WERI-Rb-1 (cell line): Measurements from ENCODE around the gene UPF2.

Experiments used
- DNase-seq: peaks from one replicate; pipeline ENCODE4 v3.0.0-alpha.2; 2020
- H3K27ac ChIP-seq: fragments of 250-450 bp; sonication (Bioruptor Pico); 2 replicates; pipeline ENCODE4 v1.5.1; 2020; ENCODE audit warnings: mild to moderate bottlenecking, moderate library complexity
- H3K27me3 ChIP-seq: fragments of 250-450 bp; sonication (Bioruptor Pico); 2 replicates; pipeline ENCODE4 v1.5.1; 2021; ENCODE audit warnings: mild to moderate bottlenecking, low read depth, moderate library complexity; ENCODE audit not compliant: insufficient read depth, severe bottlenecking
- H3K36me3 ChIP-seq: fragments of 250-450 bp; sonication (Bioruptor Pico); 2 replicates; pipeline ENCODE4 v1.5.1; 2020; ENCODE audit warnings: mild to moderate bottlenecking, moderate library complexity
- H3K4me3 ChIP-seq: 2 replicates; pipeline ENCODE4 v1.5.1; 2011; ENCODE audit warnings: low read depth, mild to moderate bottlenecking, control low read depth, low read length
- H3K9me3 ChIP-seq: fragments of 250-450 bp; sonication (Bioruptor Pico); 2 replicates; pipeline ENCODE4 v1.5.1; 2021; ENCODE audit warnings: mild to moderate bottlenecking, moderate library complexity; ENCODE audit not compliant: severe bottlenecking
- CTCF ChIP-seq: IDR thresholded peaks from 2 replicates; pipeline ENCODE4 v1.5.1; 2011; ENCODE audit warnings: low read depth, mild to moderate bottlenecking, control low read depth, inconsistent platforms, low read length

Gene UPF2

DNA sequence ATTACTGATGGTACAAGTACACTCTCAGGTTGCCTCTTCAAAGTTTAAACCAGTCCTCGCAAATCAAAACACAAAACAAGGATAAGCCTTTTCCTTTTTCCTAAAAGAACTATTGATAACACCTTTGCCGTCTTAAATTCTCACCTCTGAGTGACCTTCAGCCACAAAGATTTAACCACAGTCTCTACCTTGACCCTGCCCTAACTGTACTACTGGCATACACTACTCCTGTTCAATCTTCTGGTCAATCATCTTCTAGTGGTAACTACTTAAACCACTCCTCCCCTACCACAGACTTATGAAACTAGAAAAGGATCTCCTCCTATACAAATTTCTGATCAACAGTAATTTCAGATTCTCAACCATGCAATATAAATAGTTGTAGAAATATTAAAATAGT, 15.1 kb downstream of the UPF2 start:
- no peak overlapping the region for H3K27ac ChIP-seq
- peaks cover 8% of the 10 kb centered on the region; the same call in 1 of the 2 replicates for H3K36me3 ChIP-seq
- no peaks in the 10 kb centered on the region for H3K27me3 ChIP-seq
- H3K9me3 ChIP-seq, result no peaks in the 10 kb centered on the region
- no peak overlapping the region for H3K4me3 ChIP-seq
- DNase-seq, result no peak
- TF ChIP-seq CTCF, result no peak

DNA sequence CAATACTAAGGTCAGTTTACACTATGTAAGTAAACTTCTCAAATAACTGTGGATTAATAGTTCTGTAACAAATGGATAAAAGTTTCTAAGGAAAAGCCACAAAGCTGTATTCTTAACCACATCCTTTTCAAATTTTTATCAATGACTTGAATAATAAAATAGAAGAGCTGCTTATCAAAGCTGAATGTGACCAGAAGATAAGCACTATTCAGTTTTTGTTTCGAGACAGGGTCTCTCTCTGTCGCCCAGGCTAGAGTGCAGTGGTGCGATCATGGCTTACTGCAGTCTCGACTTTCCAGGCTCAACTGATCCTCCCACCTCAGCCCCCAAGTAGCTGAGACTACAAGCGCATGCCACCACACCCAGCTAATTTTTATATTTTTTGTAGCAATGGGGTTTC, 17.0 kb downstream of the UPF2 start:
- no peak for DNase-seq
- H3K27ac ChIP-seq, result no peak overlapping the region
- H3K9me3 ChIP-seq, result no peaks in the 10 kb centered on the region
- no peak for TF ChIP-seq CTCF
- peaks cover 8% of the 10 kb centered on the region; the same call in 1 of the 2 replicates for H3K36me3 ChIP-seq
- no peaks in the 10 kb centered on the region for H3K27me3 ChIP-seq
- H3K4me3 ChIP-seq, result no peak overlapping the region

- no peak for TF ChIP-seq CTCF
- no peaks in the 10 kb centered on the region for H3K9me3 ChIP-seq
- H3K27ac ChIP-seq, result no peak overlapping the region
- no peaks in the 10 kb centered on the region for H3K27me3 ChIP-seq
- no peak for DNase-seq
- H3K4me3 ChIP-seq, result no peak overlapping the region
- no peaks in the 10 kb centered on the region for H3K36me3 ChIP-seq
Observed at GRCh38 chr10:12022580-12023257, 19.9 kb downstream of the UPF2 start.

DNA sequence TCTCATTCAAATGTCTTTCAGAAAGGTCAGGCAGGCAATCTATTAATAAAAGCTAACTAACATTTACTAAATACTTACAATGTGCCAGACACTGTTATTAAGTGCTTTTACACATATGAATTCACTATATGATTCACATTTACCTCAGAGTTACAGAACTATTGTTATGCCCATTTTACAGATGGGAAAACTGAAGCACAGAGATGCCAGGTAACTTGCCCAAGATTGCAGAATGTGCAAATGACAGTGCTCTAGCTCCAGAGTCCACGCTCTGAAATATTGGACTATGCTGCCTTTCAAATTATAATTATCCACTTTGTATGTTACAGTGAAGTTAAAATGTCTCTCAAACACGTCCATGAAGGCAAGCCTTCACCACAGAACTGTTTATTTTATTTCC, 22.0 kb downstream of the UPF2 start:
- no peak for DNase-seq
- no peak overlapping the region for H3K4me3 ChIP-seq
- H3K27ac ChIP-seq, result no peak overlapping the region
- no peak for TF ChIP-seq CTCF
- no peaks in the 10 kb centered on the region for H3K9me3 ChIP-seq
- no peaks in the 10 kb centered on the region for H3K36me3 ChIP-seq
- no peaks in the 10 kb centered on the region for H3K27me3 ChIP-seq

- no peaks in the 10 kb centered on the region for H3K27me3 ChIP-seq
- TF ChIP-seq CTCF, result no peak
Observed at GRCh38 chr10:12019283-12019971, 23.2 kb downstream of the UPF2 start.

More at GRCh38 chr10:12019283-12019971, 23.2 kb downstream of the UPF2 start:
- no peak for DNase-seq
- Histone ChIP-seq H3K36me3 (no peaks in the 10 kb centered on the region), H3K9me3 (no peaks in the 10 kb centered on the region), H3K4me3 (no peak overlapping the region), H3K27ac (no peak overlapping the region)
